GM12878 (cell line): ENCODE results near the gene FGGY.

Source experiments
- FOS ChIP-seq: IDR thresholded peaks from 3 replicates; pipeline ENCODE4 v1.6.1; 2011; ENCODE audit warnings: borderline replicate concordance; ENCODE audit not compliant: insufficient read length; ENCODE audit errors: extremely low read depth
- JUNB ChIP-seq: IDR thresholded peaks from 2 replicates; pipeline ENCODE4 v1.6.1; 2016; ENCODE audit warnings: antibody characterized with exemption, mild to moderate bottlenecking
- RFX5 ChIP-seq: IDR thresholded peaks from 2 replicates; pipeline ENCODE4 v1.6.1; 2011; ENCODE audit warnings: low read depth, low read length, improper control_type of control experiment
- TF ChIP-seq, protein P1 (sequence below): fragments of 450-650 bp; formaldehyde crosslinking; IDR thresholded peaks from 2 replicates; pipeline ENCODE4 v1.5.0; 2022; ENCODE audit warnings: mild to moderate bottlenecking, missing genetic modification characterization
- TF ChIP-seq, protein P2 (sequence below): fragments of 450-650 bp; IDR thresholded peaks from 2 replicates; pipeline ENCODE4 v1.6.1; 2016; ENCODE audit warnings: mild to moderate bottlenecking

DNA sequence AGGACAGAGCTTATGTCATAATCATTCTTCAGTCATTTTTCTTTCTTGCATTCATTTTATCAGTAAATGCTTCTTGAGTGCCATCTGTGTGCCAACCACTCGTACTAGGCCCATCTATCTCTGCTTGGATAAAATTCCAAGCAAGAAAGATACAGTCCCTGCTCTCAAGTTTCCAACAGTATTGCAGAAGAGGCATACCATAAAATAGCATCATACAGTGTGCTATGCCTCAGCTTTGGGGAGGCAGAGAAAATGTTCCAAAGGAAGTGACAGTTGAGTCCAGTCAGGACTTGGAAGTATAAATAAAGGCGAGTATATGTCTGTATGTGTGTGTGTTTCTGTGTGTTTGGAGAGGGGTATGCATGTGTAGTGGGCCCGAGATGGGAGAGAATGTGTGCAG is 404.5 kb downstream of the FGGY start:
- TF ChIP-seq FOS = no peak
- no peak for TF ChIP-seq RFX5
- TF ChIP-seq JUNB = no peak
- TF ChIP-seq, protein P1, sequence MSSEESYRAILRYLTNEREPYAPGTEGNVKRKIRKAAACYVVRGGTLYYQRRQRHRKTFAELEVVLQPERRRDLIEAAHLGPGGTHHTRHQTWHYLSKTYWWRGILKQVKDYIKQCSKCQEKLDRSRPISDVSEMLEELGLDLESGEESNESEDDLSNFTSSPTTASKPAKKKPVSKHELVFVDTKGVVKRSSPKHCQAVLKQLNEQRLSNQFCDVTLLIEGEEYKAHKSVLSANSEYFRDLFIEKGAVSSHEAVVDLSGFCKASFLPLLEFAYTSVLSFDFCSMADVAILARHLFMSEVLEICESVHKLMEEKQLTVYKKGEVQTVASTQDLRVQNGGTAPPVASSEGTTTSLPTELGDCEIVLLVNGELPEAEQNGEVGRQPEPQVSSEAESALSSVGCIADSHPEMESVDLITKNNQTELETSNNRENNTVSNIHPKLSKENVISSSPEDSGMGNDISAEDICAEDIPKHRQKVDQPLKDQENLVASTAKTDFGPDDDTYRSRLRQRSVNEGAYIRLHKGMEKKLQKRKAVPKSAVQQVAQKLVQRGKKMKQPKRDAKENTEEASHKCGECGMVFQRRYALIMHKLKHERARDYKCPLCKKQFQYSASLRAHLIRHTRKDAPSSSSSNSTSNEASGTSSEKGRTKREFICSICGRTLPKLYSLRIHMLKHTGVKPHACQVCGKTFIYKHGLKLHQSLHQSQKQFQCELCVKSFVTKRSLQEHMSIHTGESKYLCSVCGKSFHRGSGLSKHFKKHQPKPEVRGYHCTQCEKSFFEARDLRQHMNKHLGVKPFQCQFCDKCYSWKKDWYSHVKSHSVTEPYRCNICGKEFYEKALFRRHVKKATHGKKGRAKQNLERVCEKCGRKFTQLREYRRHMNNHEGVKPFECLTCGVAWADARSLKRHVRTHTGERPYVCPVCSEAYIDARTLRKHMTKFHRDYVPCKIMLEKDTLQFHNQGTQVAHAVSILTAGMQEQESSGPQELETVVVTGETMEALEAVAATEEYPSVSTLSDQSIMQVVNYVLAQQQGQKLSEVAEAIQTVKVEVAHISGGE (CRISPR knock-in tag) = no peak
- TF ChIP-seq, protein P2, sequence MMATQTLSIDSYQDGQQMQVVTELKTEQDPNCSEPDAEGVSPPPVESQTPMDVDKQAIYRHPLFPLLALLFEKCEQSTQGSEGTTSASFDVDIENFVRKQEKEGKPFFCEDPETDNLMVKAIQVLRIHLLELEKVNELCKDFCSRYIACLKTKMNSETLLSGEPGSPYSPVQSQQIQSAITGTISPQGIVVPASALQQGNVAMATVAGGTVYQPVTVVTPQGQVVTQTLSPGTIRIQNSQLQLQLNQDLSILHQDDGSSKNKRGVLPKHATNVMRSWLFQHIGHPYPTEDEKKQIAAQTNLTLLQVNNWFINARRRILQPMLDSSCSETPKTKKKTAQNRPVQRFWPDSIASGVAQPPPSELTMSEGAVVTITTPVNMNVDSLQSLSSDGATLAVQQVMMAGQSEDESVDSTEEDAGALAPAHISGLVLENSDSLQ = no peak
